ENCODE measurements around the gene RAMP2.

GRCh38 chr17:42772945-42773289, 11.9 kb downstream of the RAMP2 start:
- no peak for TF ChIP-seq CTCF (conservative IDR thresholded peaks at IDR 0.05; ENCODE audit: low read depth, low read length)
- TF ChIP-seq MAZ (IDR thresholded peaks at IDR 0.05; ENCODE audit: borderline replicate concordance, low read depth, low read length): no peak
